Measurements from ENCODE around the gene CLMN. TPM values are rescaled to one million over a fixed set of nuclear protein-coding genes. Genes with fewer than 3 reads are reported as not detected.

Gene CLMN
- total and polyA plus RNA-seq, 2 experiments from 2014 or later: 0.11 to 0.53 TPM

DNA sequence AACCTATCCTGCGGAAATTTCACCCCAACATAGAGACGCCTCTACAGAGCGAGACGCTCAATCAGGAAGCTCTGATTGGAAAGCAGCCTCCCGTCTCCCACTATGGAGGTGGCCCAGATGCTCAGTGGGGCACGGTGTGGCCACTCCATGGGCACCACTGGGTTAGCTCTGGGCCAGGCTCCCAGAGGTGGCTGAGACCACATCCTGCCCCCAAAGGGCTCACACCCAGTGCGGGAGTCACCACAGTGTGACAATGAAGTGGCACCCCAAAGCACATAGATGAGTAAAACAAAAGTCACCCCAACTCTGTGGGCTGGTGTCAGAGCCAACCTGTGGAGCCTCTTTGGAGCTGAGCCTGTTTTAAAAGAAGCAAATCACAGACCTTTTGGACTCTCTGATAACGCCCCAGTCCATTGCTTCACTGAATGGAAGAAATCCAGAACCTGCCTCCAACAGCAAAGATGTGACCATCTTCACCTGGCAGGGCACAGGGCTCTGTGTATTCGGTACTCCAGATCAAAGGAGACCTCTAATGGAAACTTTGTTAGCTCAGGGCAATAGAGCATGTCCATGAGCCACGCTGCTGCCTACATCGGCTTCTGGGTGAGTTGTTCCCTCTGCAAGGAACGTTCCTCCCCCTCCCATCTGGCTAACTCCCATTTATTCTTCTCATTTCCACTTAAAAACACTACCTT, 19.6 kb downstream of the CLMN start:
- Histone ChIP-seq H3K4me1 (ENCODE audit: insufficient read depth) (no peaks in the 10 kb centered on the region), H3K9ac (no peak overlapping the region), H3K36me3 (ENCODE audit: low read depth) (no peaks in the 10 kb centered on the region), H3F3A (ENCODE audit: insufficient read depth) (no peaks in the 10 kb centered on the region), H3K4me3 (no peak overlapping the region), H3K27ac (no peak overlapping the region), H3K4me2 (ENCODE audit: unreplicated experiment) (no peak overlapping the region), H3K27me3 (replicated peaks; ENCODE audit: insufficient read depth) (peaks cover 17% of the 10 kb centered on the region; the same call in 1 of the 2 replicates), H3K9me3 (ENCODE audit: low read depth) (no peaks in the 10 kb centered on the region), H2AFZ (no peak overlapping the region), H3K79me2 (ENCODE audit: insufficient read depth) (no peaks in the 10 kb centered on the region), H3K9me2 (ENCODE audit: insufficient read depth) (no peaks in the 10 kb centered on the region), H4K20me1 (ENCODE audit: insufficient read depth) (no peaks in the 10 kb centered on the region)
- in situ Hi-C loops (cut with MboI): no loop called here
- 74 to 76% methylated on average over 12 of the region's 12 CpGs for WGBS, 2 experiments (ENCODE audit: low coverage in 1 of 2, low lambda C conversion rate in 2 of 2, missing lambda C conversion rate in 2 of 2)
- no peak for DNase-seq
- TF ChIP-seq EZH2 (IDR thresholded peaks at IDR 0.05; ENCODE audit: insufficient read depth, poor library complexity, severe bottlenecking) (no peak), EZH2phosphoT487 (IDR thresholded peaks at IDR 0.05; ENCODE audit: insufficient read depth, low read depth) (no peak)

GRCh38 chr14:95299271-95299670, 20.4 kb downstream of the CLMN start:
- H3K27ac ChIP-seq: no peak overlapping the region
- DNase-seq: no peak
- H3K4me3 ChIP-seq: no peak overlapping the region
- 57 to 59% methylated on average over 5 of the region's 5 CpGs for WGBS, 2 experiments (ENCODE audit: low coverage in 1 of 2, low lambda C conversion rate in 2 of 2, missing lambda C conversion rate in 2 of 2)
- peaks cover 9% of the 10 kb centered on the region; the same call in 1 of the 2 replicates for H3K27me3 ChIP-seq (replicated peaks; ENCODE audit: insufficient read depth)
- H3K79me2 ChIP-seq (ENCODE audit: insufficient read depth): no peaks in the 10 kb centered on the region
- in situ Hi-C loops (cut with MboI): no loop called here
- no peaks in the 10 kb centered on the region for H3K36me3 ChIP-seq (ENCODE audit: low read depth)
- no peaks in the 10 kb centered on the region for H4K20me1 ChIP-seq (ENCODE audit: insufficient read depth)
- H3K9me3 ChIP-seq (ENCODE audit: low read depth): no peaks in the 10 kb centered on the region
- no peak overlapping the region for H2AFZ ChIP-seq
- H3F3A ChIP-seq (ENCODE audit: insufficient read depth): no peaks in the 10 kb centered on the region
- H3K4me2 ChIP-seq (ENCODE audit: unreplicated experiment): no peak overlapping the region
- no peaks in the 10 kb centered on the region for H3K9me2 ChIP-seq (ENCODE audit: insufficient read depth)
- H3K4me1 ChIP-seq (ENCODE audit: insufficient read depth): no peaks in the 10 kb centered on the region
- H3K9ac ChIP-seq: no peak overlapping the region
- TF ChIP-seq EZH2phosphoT487 (IDR thresholded peaks at IDR 0.05; ENCODE audit: insufficient read depth, low read depth): no peak
- TF ChIP-seq EZH2 (IDR thresholded peaks at IDR 0.05; ENCODE audit: insufficient read depth, poor library complexity, severe bottlenecking): no peak

DNA sequence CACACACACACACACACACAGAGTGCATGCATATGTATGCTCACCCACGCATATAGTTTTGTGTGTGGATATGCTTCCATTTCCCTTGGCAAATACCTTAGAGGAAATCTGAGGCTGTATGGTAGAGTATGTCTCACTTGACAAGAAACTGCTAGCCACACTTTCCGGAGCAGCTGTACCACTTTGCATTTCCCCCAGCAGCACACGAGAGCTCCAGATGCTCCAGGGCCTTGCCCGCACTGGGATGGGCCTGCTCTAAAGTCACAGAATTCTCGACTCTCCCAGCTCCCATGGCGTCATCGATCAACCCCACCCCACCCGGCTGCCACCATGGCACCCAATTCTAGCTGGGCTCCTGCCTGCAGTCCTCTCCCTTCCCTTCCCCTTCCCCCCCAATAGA, 21.9 kb downstream of the CLMN start:
- no peaks in the 10 kb centered on the region for H3K9me3 ChIP-seq (ENCODE audit: low read depth)
- H3K9me2 ChIP-seq (ENCODE audit: insufficient read depth): no peaks in the 10 kb centered on the region
- H3K36me3 ChIP-seq (ENCODE audit: low read depth): no peaks in the 10 kb centered on the region
- no peak for DNase-seq
- H3K4me2 ChIP-seq (ENCODE audit: unreplicated experiment): no peak overlapping the region
- in situ Hi-C loops (cut with MboI): no loop called here
- no peaks in the 10 kb centered on the region for H3K79me2 ChIP-seq (ENCODE audit: insufficient read depth)
- H3F3A ChIP-seq (ENCODE audit: insufficient read depth): no peaks in the 10 kb centered on the region
- no peaks in the 10 kb centered on the region; the same call in 1 of the 2 replicates for H3K27me3 ChIP-seq (replicated peaks; ENCODE audit: insufficient read depth)
- H3K4me3 ChIP-seq: no peak overlapping the region
- no peaks in the 10 kb centered on the region for H3K4me1 ChIP-seq (ENCODE audit: insufficient read depth)
- H3K27ac ChIP-seq: no peak overlapping the region
- no peaks in the 10 kb centered on the region for H4K20me1 ChIP-seq (ENCODE audit: insufficient read depth)
- TF ChIP-seq EZH2phosphoT487 (IDR thresholded peaks at IDR 0.05; ENCODE audit: insufficient read depth, low read depth) (no peak), EZH2 (IDR thresholded peaks at IDR 0.05; ENCODE audit: insufficient read depth, poor library complexity, severe bottlenecking) (no peak)
- no peak overlapping the region for H3K9ac ChIP-seq
- WGBS, 2 experiments (ENCODE audit: low coverage in 1 of 2, low lambda C conversion rate in 2 of 2, missing lambda C conversion rate in 2 of 2): 57 to 66% methylated on average over 6 to 8 of the region's 8 CpGs
- H2AFZ ChIP-seq: no peak overlapping the region

- Histone ChIP-seq H3K79me2 (ENCODE audit: insufficient read depth) (no peaks in the 10 kb centered on the region), H4K20me1 (ENCODE audit: insufficient read depth) (no peaks in the 10 kb centered on the region), H3K4me2 (ENCODE audit: unreplicated experiment) (no peak overlapping the region), H3F3A (ENCODE audit: insufficient read depth) (no peaks in the 10 kb centered on the region), H3K36me3 (ENCODE audit: low read depth) (no peaks in the 10 kb centered on the region), H3K9me2 (ENCODE audit: insufficient read depth) (no peaks in the 10 kb centered on the region), H3K4me3 (no peak overlapping the region), H3K27me3 (replicated peaks; ENCODE audit: insufficient read depth) (no peaks in the 10 kb centered on the region; the same call in 1 of the 2 replicates), H3K9ac (no peak overlapping the region), H3K27ac (no peak overlapping the region), H3K9me3 (ENCODE audit: low read depth) (no peaks in the 10 kb centered on the region), H3K4me1 (ENCODE audit: insufficient read depth) (no peaks in the 10 kb centered on the region), H2AFZ (no peak overlapping the region)
- DNase-seq: no peak
- TF ChIP-seq EZH2 (IDR thresholded peaks at IDR 0.05; ENCODE audit: insufficient read depth, poor library complexity, severe bottlenecking): no peak
- no peak for TF ChIP-seq EZH2phosphoT487 (IDR thresholded peaks at IDR 0.05; ENCODE audit: insufficient read depth, low read depth)
- in situ Hi-C loops (cut with MboI): no loop called here
- 72 to 74% methylated on average over 5 of the region's 5 CpGs for WGBS, 2 experiments (ENCODE audit: low coverage in 1 of 2, low lambda C conversion rate in 2 of 2, missing lambda C conversion rate in 2 of 2)
Measured at GRCh38 chr14:95296966-95297365, 22.7 kb downstream of the CLMN start.

Data from GM23248 (cell line).